Tibial nerve (tissue), 4 donors: ENCODE measurements around the gene DDX54.

Experiments
- EP300 ChIP-seq, 2 donors: sonication (generic); formaldehyde crosslinking; IDR thresholded peaks; one replicate each; pipeline ENCODE4 v1.6.1; 2017; ENCODE audit warnings: antibody characterized with exemption in 2 of 2, mild to moderate bottlenecking in 1 of 2
- POLR2A ChIP-seq, 2 donors: fragments of 450-650 bp; IDR thresholded peaks; one replicate each; pipeline ENCODE4 v1.6.1; 2017; ENCODE audit warnings: antibody characterized with exemption in 2 of 2, mild to moderate bottlenecking in 2 of 2, moderate library complexity in 2 of 2
- TF ChIP-seq, protein P1 (sequence below), 5 experiments: fragments of 200-600 bp in 3 of 5; fragments of 450-650 bp in 2 of 5; sonication (generic) in 3 of 5; IDR thresholded peaks; one replicate each; pipeline ENCODE4 v1.5.1; 2016 to 2019; ENCODE audit warnings: antibody characterized with exemption in 5 of 5, mild to moderate bottlenecking in 3 of 5, moderate library complexity in 2 of 5

DNA sequence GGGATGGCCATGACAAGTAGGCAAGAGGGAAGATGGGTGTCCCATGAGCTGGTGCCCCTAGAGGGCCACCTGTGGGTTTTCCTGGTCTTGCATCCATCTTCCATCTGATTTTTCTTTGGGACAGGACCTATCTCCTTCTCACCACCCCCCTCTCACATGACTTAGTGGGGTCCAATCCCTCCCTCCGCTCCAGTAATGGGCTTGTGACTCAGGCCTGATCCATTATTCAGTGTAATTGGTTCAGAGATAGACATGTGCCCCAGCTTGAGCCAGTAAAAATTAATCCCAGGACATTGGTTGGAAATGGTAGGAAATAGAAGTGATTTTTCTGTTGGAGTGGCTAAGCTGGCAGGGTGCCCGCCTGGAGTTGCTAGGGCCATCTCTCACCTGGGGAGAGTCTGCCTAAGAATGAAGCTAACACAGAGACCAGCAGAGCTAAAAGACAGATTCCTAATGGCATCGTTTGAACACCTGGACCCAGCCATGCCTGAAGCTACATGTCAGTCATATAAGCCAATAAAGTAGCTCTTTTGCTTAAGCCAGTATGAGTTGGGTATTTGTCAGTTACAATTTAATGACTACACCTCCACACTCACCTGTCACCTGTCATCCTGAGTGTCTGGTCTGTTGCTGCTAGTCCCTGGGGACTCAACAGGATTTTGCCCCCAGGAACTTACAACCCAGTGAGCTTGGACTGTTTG, 64.5 kb downstream of the DDX54 start:
- TF ChIP-seq POLR2A (IDR thresholded peaks at IDR 0.05) (no peak), EP300 (IDR thresholded peaks at IDR 0.05) (no peak)
- TF ChIP-seq, protein P1, sequence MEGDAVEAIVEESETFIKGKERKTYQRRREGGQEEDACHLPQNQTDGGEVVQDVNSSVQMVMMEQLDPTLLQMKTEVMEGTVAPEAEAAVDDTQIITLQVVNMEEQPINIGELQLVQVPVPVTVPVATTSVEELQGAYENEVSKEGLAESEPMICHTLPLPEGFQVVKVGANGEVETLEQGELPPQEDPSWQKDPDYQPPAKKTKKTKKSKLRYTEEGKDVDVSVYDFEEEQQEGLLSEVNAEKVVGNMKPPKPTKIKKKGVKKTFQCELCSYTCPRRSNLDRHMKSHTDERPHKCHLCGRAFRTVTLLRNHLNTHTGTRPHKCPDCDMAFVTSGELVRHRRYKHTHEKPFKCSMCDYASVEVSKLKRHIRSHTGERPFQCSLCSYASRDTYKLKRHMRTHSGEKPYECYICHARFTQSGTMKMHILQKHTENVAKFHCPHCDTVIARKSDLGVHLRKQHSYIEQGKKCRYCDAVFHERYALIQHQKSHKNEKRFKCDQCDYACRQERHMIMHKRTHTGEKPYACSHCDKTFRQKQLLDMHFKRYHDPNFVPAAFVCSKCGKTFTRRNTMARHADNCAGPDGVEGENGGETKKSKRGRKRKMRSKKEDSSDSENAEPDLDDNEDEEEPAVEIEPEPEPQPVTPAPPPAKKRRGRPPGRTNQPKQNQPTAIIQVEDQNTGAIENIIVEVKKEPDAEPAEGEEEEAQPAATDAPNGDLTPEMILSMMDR (IDR thresholded peaks at IDR 0.05) = no peak
